GM12891 (cell line): ENCODE data around the gene C15orf62.

Experiments
- PAX5 ChIP-seq: IDR thresholded peaks from 2 replicates; pipeline ENCODE4 v1.6.1; 2011; ENCODE audit warnings: low read length, moderate library complexity, mild to moderate bottlenecking; ENCODE audit not compliant: insufficient read depth, severe bottlenecking
- POLR2A ChIP-seq: IDR thresholded peaks from 2 replicates; pipeline ENCODE4 v1.6.1; 2011; ENCODE audit warnings: low read depth, low read length, control low read depth
- POLR2AphosphoS5 ChIP-seq: IDR thresholded peaks from 2 replicates; pipeline ENCODE4 v1.6.1; 2011; ENCODE audit warnings: low read depth, low read length, control low read depth
- TAF1 ChIP-seq: IDR thresholded peaks from 2 replicates; pipeline ENCODE4 v1.6.1; 2011; ENCODE audit warnings: low read depth, low read length, control low read depth

DNA sequence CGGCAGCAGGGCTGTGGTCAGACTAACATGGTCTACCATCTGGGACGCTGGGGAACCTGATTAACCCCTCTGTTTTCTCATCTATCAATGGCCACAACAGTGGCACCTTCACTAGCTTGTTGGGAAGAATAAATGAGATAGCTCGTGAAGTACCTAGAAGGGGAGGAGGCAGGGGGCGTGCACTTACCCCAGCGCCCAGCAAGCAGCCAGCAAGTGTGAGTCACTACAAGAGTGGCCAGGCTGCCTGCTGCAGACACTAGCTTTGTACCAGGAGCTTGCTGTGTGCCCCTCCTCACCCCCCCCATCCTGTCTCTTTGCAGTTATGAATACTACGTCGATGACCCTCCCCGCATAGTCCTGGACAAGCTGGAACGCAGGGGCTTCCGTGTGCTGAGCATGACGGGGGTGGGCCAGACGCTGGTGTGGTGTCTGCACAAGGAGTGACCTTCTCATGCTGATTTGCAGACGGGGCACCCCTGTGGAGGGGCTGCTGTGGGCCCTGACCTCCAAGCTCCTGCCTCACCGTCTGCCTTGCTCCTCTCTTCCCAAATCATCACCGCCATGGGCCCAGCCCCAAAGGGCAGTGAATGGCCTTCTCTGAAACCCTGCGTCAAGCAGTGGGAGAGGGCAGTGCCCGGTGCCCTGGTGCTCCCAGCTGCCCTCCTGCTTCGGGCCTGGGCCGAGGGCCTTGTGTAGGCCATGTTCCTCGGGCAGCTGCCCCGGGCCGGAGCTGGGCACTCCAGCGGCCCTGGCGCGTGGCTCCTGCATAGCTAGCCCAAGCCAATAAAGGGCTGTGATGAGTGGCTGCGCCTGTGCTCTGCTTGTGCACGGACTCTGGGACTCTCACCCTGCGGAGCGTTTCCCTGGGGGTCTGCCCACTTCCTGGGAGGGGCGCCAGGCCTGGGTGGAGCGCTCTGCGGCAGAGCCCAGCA is 2.6 kb upstream of the C15orf62 start:
- TF ChIP-seq POLR2A (no peak), POLR2AphosphoS5 (no peak), TAF1 (no peak), PAX5 (no peak)
